Measurements from ENCODE around the gene NEK10.

NEK10 gene

DNA sequence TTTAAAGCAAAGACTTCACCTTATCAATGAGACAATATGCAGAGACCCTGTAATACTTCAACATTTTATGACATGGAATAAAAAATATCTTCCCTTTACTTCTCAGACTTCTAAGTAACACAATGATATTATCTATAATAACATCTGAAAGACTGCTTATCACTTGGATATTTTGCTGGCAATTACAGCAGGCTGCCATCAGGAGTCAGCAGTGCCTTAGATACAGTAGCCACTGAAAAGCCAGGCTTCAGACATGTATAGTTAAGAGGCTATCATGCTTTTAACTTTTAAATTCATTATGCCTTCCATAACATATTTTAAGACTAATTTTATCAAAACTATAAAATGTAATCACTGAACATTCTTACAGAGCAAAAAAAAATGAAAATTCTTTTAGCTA lies 227.5 kb downstream of the NEK10 start:
- no peak overlapping the region for H3K4me3 Mint-ChIP-seq
- peaks cover 0 to 5% of the 10 kb centered on the region in 2 donors for H3K9me3 Mint-ChIP-seq
- ATAC-seq (no peak), DNase-seq (no peak)
- H3K27ac Mint-ChIP-seq: no peak overlapping the region
- H3K27me3 Mint-ChIP-seq: no peaks in the 10 kb centered on the region
- H3K4me1 Mint-ChIP-seq: no peaks in the 10 kb centered on the region

DNA sequence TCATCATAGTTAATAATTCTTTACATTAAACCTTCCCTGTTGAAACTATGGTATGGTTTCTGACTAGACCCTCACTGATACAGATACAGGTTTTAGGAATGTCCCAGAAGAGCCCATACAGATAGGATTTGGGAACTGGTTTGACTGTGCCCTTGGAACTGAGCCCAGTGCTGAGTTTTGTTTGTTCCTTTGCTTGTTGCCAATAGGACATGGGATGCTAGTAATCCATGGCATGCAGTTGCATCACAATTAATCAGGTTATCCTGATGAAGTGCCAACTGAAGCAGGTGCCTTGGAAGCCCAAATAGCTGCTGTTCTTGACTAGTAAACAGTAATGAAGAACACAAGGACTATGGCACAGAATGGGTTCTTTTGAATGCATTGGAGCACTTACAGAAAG lies 230.6 kb downstream of the NEK10 start:
- Mint-ChIP-seq H3K9me3 (peaks cover 0 to 5% of the 10 kb centered on the region in 2 donors), H3K27ac (no peak overlapping the region)

DNA sequence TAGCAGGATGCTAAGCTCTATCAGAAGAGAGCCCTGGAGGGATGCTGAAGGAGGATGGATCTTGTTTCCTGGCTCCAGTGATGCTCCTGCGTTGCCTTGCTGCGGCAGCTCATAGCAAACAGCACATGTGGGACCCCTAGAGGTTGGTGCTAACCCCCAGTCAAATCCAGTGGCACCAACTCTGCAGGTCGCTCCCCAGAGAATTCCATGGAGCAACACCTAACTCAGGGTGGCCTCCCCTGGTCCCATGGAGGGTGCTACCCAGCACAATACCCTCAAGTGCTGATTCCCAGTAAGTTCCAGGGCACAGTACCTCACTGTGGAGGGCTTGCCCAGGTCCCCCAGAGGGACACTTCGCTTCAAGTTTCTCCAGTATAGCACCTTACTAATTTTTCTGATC lies 231.2 kb downstream of the NEK10 start:
- Mint-ChIP-seq H3K27me3 (no peaks in the 10 kb centered on the region), H3K27ac (no peak overlapping the region)
- ATAC-seq: peak; percentile 45

More for the DNA sequence above, 230.6 kb downstream of the NEK10 start:
- DNase-seq: no peak
- no peak for ATAC-seq
- no peaks in the 10 kb centered on the region for H3K4me1 Mint-ChIP-seq
- no peaks in the 10 kb centered on the region for H3K27me3 Mint-ChIP-seq
- H3K4me3 Mint-ChIP-seq: no peak overlapping the region

GRCh38 chr3:27134171-27134796 lies 234.9 kb downstream of the NEK10 start:
- Mint-ChIP-seq H3K27me3 (no peaks in the 10 kb centered on the region), H3K27ac (no peak overlapping the region), H3K4me3 (no peak overlapping the region), H3K4me1 (no peaks in the 10 kb centered on the region), H3K9me3 (no peaks in the 10 kb centered on the region)
- ATAC-seq (peak; percentile 76), DNase-seq (peak; percentile 50 to 55)

More for the DNA sequence above, 231.2 kb downstream of the NEK10 start:
- no peak overlapping the region for H3K4me3 Mint-ChIP-seq
- no peaks in the 10 kb centered on the region for H3K4me1 Mint-ChIP-seq
- H3K9me3 Mint-ChIP-seq: peaks cover 0 to 5% of the 10 kb centered on the region in 2 donors
- DNase-seq: no peak

DNA sequence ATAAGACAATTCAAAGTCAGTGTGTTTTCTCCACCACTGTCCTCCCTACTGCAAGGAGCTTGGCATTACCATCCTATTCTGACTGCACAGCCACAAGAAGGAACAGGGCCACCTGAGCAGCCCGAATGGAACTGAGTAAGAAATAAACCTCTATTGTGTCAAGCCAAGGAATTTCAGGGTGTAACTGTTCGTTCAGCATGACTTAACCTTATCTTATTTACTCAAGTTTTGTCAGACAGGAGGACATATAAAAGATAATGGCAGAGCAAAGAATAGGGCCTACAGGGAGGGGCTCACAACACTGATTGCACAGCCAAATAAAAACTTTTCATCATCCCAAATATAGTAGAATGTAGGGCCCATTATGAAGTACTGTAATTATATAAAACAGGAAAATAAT lies 236.1 kb downstream of the NEK10 start:
- no peaks in the 10 kb centered on the region for H3K9me3 Mint-ChIP-seq
- H3K27me3 Mint-ChIP-seq: no peaks in the 10 kb centered on the region
- no peak for ATAC-seq
- no peaks in the 10 kb centered on the region for H3K4me1 Mint-ChIP-seq
- no peak for DNase-seq
- no peak overlapping the region for H3K4me3 Mint-ChIP-seq
- no peak overlapping the region for H3K27ac Mint-ChIP-seq

GRCh38 chr3:27130796-27131195 lies 238.4 kb downstream of the NEK10 start:
- H3K4me1 Mint-ChIP-seq: no peaks in the 10 kb centered on the region
- no peak overlapping the region for H3K4me3 Mint-ChIP-seq
- ATAC-seq (no peak), DNase-seq (no peak)
- H3K27ac Mint-ChIP-seq: no peak overlapping the region
- H3K27me3 Mint-ChIP-seq: no peaks in the 10 kb centered on the region
- H3K9me3 Mint-ChIP-seq: no peaks in the 10 kb centered on the region

GRCh38 chr3:27127879-27128278 lies 241.3 kb downstream of the NEK10 start:
- Mint-ChIP-seq H3K4me3 (no peak overlapping the region), H3K27me3 (no peaks in the 10 kb centered on the region)

DNA sequence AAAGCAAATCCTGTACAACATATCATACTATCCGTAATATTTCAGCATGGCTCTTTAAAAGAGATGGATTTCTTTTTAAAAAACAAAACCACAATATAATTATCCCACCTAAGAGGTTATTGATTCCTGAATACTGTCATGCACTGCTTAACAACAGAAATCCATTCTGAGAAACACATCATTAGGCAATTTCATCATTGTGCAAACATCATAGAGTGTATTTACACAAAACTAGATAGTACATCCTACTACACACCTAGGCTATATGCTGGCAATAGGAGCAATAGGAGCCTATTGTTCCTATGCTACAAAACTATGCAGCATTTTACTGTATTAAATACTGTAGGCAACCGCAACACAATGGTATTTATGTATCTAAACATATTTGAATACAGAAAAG lies 242.0 kb downstream of the NEK10 start:
- Mint-ChIP-seq H3K27me3 (no peaks in the 10 kb centered on the region), H3K4me1 (no peaks in the 10 kb centered on the region), H3K9me3 (no peaks in the 10 kb centered on the region), H3K27ac (no peak overlapping the region), H3K4me3 (no peak overlapping the region)
- no peak for ATAC-seq
- DNase-seq: no peak

More at GRCh38 chr3:27127879-27128278, 241.3 kb downstream of the NEK10 start:
- no peaks in the 10 kb centered on the region for H3K9me3 Mint-ChIP-seq
- DNase-seq: no peak
- H3K27ac Mint-ChIP-seq: peak overlapping the region in 1 of 2 donors; percentile 23
- ATAC-seq: no peak
- H3K4me1 Mint-ChIP-seq: no peaks in the 10 kb centered on the region

DNA sequence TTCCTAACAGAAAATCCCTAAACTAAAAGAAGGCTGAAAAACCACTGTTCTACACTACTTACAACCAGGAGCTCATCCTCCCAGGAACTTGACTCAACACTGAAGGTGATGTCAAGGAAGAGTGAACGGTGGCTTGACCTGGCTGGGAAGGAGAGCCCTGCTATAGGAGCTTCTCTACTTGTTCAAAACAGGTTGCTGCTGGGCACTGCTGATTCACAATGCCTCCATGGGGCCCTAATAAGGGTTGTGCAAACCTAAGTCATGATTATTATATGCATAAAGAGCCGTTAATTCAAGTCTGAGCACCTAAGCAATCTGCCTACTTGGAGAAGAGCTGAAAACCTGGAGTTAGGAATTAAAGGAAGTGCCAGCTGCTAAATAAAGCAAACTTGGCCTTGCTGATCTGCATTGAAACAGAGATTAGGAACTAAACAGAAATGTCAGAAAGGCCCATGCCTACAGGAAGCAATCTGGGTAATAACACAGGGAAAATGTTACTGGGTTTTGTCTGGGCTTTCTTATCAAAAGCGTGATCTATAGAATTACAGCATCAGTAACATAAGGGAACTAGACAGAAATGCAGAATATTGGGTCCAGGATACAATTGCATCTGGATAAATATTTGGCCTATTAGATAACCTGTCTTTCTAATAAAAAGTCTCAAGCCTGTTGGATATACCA lies 243.2 kb downstream of the NEK10 start:
- H3K4me3 Mint-ChIP-seq: no peak overlapping the region
- H3K9me3 Mint-ChIP-seq: no peaks in the 10 kb centered on the region
- no peak for ATAC-seq
- H3K27ac Mint-ChIP-seq: no peak overlapping the region
- no peak for DNase-seq
- H3K27me3 Mint-ChIP-seq: no peaks in the 10 kb centered on the region
- H3K4me1 Mint-ChIP-seq: no peaks in the 10 kb centered on the region

DNA sequence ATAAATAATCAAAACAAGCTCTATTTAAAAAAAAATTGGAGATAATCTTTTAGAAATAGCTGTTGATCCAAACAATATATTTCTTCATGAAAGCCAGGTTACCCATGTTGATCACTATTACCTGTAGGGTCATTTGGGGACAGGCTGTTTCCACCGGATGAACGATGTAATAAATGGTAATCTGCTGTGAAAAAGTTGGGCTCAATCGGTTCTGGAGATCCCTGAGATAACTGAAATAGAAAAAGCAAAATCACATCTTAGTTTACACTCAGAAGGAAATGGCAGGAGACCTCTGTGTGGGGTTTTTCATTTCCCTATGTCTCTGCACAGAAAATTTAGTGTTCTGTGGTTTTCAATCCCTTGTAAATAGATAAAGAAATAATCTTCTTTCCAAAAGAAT lies 249.5 kb downstream of the NEK10 start:
- Mint-ChIP-seq H3K4me1 (no peaks in the 10 kb centered on the region), H3K27me3 (no peaks in the 10 kb centered on the region), H3K9me3 (no peaks in the 10 kb centered on the region), H3K27ac (no peak overlapping the region), H3K4me3 (no peak overlapping the region)
- ATAC-seq: no peak
- no peak for DNase-seq

- H3K4me3 Mint-ChIP-seq: no peak overlapping the region
- H3K9me3 Mint-ChIP-seq: no peaks in the 10 kb centered on the region
- H3K4me1 Mint-ChIP-seq: no peaks in the 10 kb centered on the region
- no peak for ATAC-seq
- no peaks in the 10 kb centered on the region for H3K27me3 Mint-ChIP-seq
- no peak overlapping the region for H3K27ac Mint-ChIP-seq
- no peak for DNase-seq
Measured at GRCh38 chr3:27115352-27115751, 253.8 kb downstream of the NEK10 start.

DNA sequence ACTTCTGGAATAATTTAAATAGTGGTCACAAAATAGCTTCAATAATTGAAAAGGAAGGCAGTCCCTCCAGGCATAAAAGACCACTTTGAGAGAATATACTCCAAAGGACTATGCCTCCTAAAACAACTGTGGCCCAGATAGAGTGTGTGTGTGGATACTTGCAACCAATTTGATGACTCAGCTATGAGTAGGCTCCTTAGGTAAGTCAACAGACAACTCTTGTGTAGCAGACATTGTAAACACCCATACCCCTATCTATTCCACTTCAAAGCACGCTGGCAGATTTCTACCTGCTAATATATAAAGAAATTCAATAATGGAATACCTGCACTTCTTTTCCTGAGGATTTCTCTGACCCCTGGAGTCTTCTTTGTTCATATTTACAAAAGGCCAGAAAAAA lies 254.5 kb downstream of the NEK10 start:
- DNase-seq: no peak
- Mint-ChIP-seq H3K9me3 (no peaks in the 10 kb centered on the region), H3K27ac (no peak overlapping the region), H3K4me3 (no peak overlapping the region), H3K27me3 (no peaks in the 10 kb centered on the region), H3K4me1 (no peaks in the 10 kb centered on the region)
- no peak for ATAC-seq

- Mint-ChIP-seq H3K4me1 (no peaks in the 10 kb centered on the region), H3K27ac (no peak overlapping the region), H3K9me3 (no peaks in the 10 kb centered on the region), H3K4me3 (no peak overlapping the region), H3K27me3 (no peaks in the 10 kb centered on the region)
- DNase-seq: no peak
- no peak for ATAC-seq
Measured at GRCh38 chr3:27114129-27114528, 255.1 kb downstream of the NEK10 start.

GRCh38 chr3:27110020-27110419 lies 259.2 kb downstream of the NEK10 start:
- no peak overlapping the region for H3K4me3 Mint-ChIP-seq
- DNase-seq: no peak
- no peaks in the 10 kb centered on the region for H3K4me1 Mint-ChIP-seq
- no peaks in the 10 kb centered on the region for H3K27me3 Mint-ChIP-seq
- no peaks in the 10 kb centered on the region for H3K9me3 Mint-ChIP-seq
- no peak overlapping the region for H3K27ac Mint-ChIP-seq
- ATAC-seq: no peak

DNA sequence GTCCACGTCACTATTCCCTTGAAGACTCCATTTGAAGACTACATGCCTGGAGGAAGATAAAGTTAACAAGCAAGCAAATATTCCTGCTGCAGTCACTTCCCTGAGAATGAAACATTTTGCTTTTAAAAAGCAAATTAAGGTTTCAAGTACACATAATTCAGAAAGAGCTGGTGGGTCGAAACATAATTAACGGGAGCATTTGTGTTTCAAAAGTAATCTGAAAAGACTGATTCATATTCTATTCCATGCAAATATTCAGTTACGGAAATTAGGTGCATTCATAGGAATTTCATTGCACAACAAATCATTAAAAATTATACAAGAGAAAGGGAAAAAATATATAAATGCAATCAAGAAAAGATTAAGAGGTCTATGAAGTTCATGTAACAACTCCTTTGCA lies 260.9 kb downstream of the NEK10 start:
- Mint-ChIP-seq H3K4me1 (no peaks in the 10 kb centered on the region), H3K9me3 (no peaks in the 10 kb centered on the region), H3K4me3 (no peak overlapping the region), H3K27ac (no peak overlapping the region), H3K27me3 (peaks cover 10% of the 10 kb centered on the region)
- DNase-seq (no peak), ATAC-seq (no peak)

DNA sequence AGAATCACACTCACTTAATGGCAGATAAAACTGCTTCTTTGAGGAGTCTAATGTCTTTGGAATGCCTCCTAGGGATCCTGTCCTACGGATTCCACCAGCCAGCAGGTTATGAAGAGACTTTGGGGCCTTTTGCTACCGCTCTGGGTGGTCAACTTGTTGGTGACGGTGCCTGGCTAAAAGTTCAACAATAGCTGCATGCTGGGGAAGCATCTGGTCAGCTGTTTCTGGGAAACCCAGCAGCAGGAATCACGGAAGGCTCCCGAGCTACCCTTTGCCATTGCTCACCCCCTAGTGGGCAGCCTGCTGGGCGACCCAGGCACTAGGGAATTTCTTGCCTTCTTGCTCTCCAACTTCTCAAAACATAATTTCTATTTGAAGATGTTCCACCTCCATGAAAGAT lies 263.3 kb downstream of the NEK10 start:
- Mint-ChIP-seq H3K4me3 (no peak overlapping the region), H3K27ac (no peak overlapping the region), H3K27me3 (peaks cover 12% of the 10 kb centered on the region), H3K9me3 (no peaks in the 10 kb centered on the region), H3K4me1 (no peaks in the 10 kb centered on the region)
- ATAC-seq: no peak
- no peak for DNase-seq

GRCh38 chr3:27097182-27097581 lies 272.0 kb downstream of the NEK10 start:
- ATAC-seq (no peak), DNase-seq (no peak)
- Mint-ChIP-seq H3K27me3 (no peaks in the 10 kb centered on the region), H3K4me3 (no peak overlapping the region), H3K27ac (no peak overlapping the region), H3K4me1 (no peaks in the 10 kb centered on the region), H3K9me3 (peaks cover 0 to 4% of the 10 kb centered on the region in 2 donors)
